ENCODE measurements around the gene IFT80. TPM values are rescaled to one million over a fixed set of nuclear protein-coding genes. Genes with fewer than 3 reads are reported as not detected.

IFT80 gene
- total and polyA plus RNA-seq, 2 donors (not counting 3 experiments of a cell fraction or from before 2014, with no cell fraction given): 7.3 to 22.5 TPM

- BruUV-seq (replicated peaks): no TSS peak
- Histone ChIP-seq H2AFZ (ENCODE audit: low read depth, low read length) (no peak overlapping the region), H3K4me1 (ENCODE audit: control insufficient read depth, extremely low read depth, insufficient read depth, low read length) (no peaks in the 10 kb centered on the region), H3K36me3 (ENCODE audit: control insufficient read depth in 2 of 2, extremely low read depth in 1 of 2, insufficient read depth in 2 of 2, low read length in 2 of 2) (no peaks in the 10 kb centered on the region), H3K27me3 (ENCODE audit: control insufficient read depth in 2 of 2, insufficient read depth in 2 of 2, low read length in 2 of 2) (no peaks in the 10 kb centered on the region), H3K9ac (replicated peaks; ENCODE audit: extremely low read depth, insufficient read depth, low read length) (no peak overlapping the region), H3K9me1 (replicated peaks; ENCODE audit: control insufficient read depth, extremely low read depth, insufficient read depth, low read length) (no peaks in the 10 kb centered on the region), H3K79me2 (ENCODE audit: control insufficient read depth, insufficient read depth, low read length) (no peaks in the 10 kb centered on the region), H3K9me3 (replicated peaks; ENCODE audit: control insufficient read depth, insufficient read depth, low read length) (no peaks in the 10 kb centered on the region), H3K27ac (ENCODE audit: insufficient read depth, low read depth, low read length) (no peak overlapping the region), H4K20me1 (replicated peaks; ENCODE audit: control insufficient read depth, extremely low read depth, insufficient read depth, low read length) (no peaks in the 10 kb centered on the region), H3K4me2 (ENCODE audit: insufficient read depth, low read length) (no peak overlapping the region), H3K4me3 (replicated peaks in 1 of 3; ENCODE audit: insufficient read depth in 1 of 3, low read depth in 1 of 3, low read length in 3 of 3) (no peak overlapping the region)
- dilution Hi-C loops (cut with MboI; ENCODE audit: extremely low pct_ligation_motif_present, low sequenced_read_pairs): no loop called here
- no peak for TF ChIP-seq EZH2 (IDR thresholded peaks at IDR 0.05; ENCODE audit: borderline replicate concordance, low read depth, low read length, severe bottlenecking)
- TF ChIP-seq CTCF (IDR thresholded peaks at IDR 0.05; ENCODE audit: extremely low read depth in 1 of 2, insufficient read depth in 1 of 2, low read depth in 1 of 2, low read length in 2 of 2): no peak
- no peak for TF ChIP-seq FOS (IDR thresholded peaks at IDR 0.05; ENCODE audit: borderline replicate concordance, insufficient read depth, low read length)
- no peak for TF ChIP-seq JUN (IDR thresholded peaks at IDR 0.05; ENCODE audit: borderline replicate concordance, insufficient read depth, insufficient read length, low read depth)
- TF ChIP-seq MYC (IDR thresholded peaks at IDR 0.05; ENCODE audit: low read depth, low read length): no peak
- no peak for TF ChIP-seq MAX (IDR thresholded peaks at IDR 0.05; ENCODE audit: insufficient read depth, insufficient read length)
- no peak for TF ChIP-seq GATA2 (IDR thresholded peaks at IDR 0.05; ENCODE audit: insufficient read depth, insufficient read length, low read depth, low read length)
- TF ChIP-seq POLR2A (IDR thresholded peaks at IDR 0.05; ENCODE audit: low read depth, low read length): no peak
- TF ChIP-seq POLR2AphosphoS5 (IDR thresholded peaks at IDR 0.05; ENCODE audit: insufficient read depth, low read depth, low read length): no peak
- ChIA-PET CTCF (no interaction called here), POLR2A (interaction anchor here (0.6 kb wide), 1 partner anchor 60 kb away, joined by 4 read pairs; no protein-coding TSS in a partner anchor)
- FAIRE-seq (no peak), DNase-seq (ENCODE audit: low read depth, low spot score) (no peak)
- intact Hi-C loops (cut with micrococcal nuclease): no loop called here
These were observed 24.1 kb downstream of the IFT80 start for GRCh38 chr3:160374925-160375324.

Data from endothelial cell of umbilical vein (primary cell).